ENCODE data around the gene APOE. TPM values are rescaled to one million over a fixed set of nuclear protein-coding genes. Genes with fewer than 3 reads are reported as not detected.
A peak's percentile ranks its signal among the peaks of the same experiment; 100 is the strongest.

APOE gene
- total and polyA plus RNA-seq, 9 of the 15 experiments (the other 6 are each of a cell fraction or from before 2014, with no cell fraction given), result 0.14 to 180 (median 58.1) TPM; not detected in 1

DNA sequence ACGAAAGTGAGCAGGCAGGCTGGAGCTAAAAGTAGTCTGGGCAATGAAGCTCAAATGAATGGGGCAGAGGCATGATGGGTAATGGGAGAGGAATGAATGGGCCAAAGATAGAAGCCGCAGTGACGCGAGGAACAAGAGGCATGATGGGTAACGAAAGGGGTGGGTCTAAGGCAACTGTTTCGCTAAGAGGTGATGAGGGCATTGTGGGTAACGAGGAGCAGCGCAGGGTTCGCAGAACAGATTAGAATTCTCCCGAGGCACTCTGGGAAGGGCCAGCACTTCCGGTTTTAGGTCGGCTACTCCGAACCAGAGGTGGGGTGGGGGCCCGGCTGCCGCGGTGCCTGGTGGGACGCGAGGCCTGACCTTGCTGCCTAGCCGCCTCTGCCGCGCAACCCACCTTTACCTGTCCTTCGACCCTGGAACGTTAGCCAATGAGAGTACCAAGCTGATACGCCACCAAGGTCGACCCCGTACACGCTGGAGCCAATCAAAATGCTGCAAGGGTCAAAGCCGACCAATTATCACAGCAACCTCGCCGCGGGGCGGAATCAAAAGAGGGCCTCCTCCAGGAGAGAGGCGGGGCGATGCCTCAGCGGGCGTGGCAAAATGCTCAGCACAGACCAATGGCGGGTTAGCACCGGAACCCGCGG lies 15.1 kb upstream of the APOE start:
- Histone ChIP-seq H3K27me3 (ENCODE audit: control insufficient read depth in 2 of 2, insufficient read depth in 2 of 2, low read length in 2 of 2) (no peaks in the 10 kb centered on the region), H3K27ac (ENCODE audit: extremely low read depth, low read depth, low read length) (peak overlapping the region; percentile 96), H3K79me2 (ENCODE audit: control insufficient read depth, insufficient read depth, low read length) (peaks cover 43% of the 10 kb centered on the region), H3K36me3 (ENCODE audit: control insufficient read depth, insufficient read depth, low read length) (peaks cover 52% of the 10 kb centered on the region), H3K9me3 (replicated peaks; ENCODE audit: control insufficient read depth, insufficient read depth, low read depth, low read length) (no peaks in the 10 kb centered on the region; the same call in 1 of the 2 replicates), H4K20me1 (replicated peaks; ENCODE audit: control insufficient read depth, insufficient read depth, low read length) (peaks cover 6% of the 10 kb centered on the region; the same call in 1 of the 2 replicates), H3K9ac (ENCODE audit: insufficient read depth in 1 of 2, low read depth in 2 of 2, low read length in 2 of 2) (peak overlapping the region; percentile 81 to 88; a peak in 3 of 4 replicates), H3K4me3 (peak overlapping the region; percentile 46), H3K4me2 (ENCODE audit: insufficient read depth, low read length) (peak overlapping the region; percentile 94), H3K9me1 (ENCODE audit: control insufficient read depth, insufficient read depth, low read length) (no peaks in the 10 kb centered on the region), H2AFZ (ENCODE audit: low read depth, low read length) (peak overlapping the region; percentile 88), H3K4me1 (replicated peaks in 1 of 2; ENCODE audit: control insufficient read depth in 2 of 2, insufficient read depth in 2 of 2, low read length in 2 of 2) (peaks cover 17 to 33% of the 10 kb centered on the region in 2 experiments)
- no TSS peak for BruUV-seq (replicated peaks)
- DNase-seq (ENCODE audit: extremely low read depth in 1 of 4, low spot score in 3 of 4) (peak; percentile 93 to 100 (median 96)), ATAC-seq (peak; percentile 93), FAIRE-seq (peak; percentile 100)
- intact Hi-C loops (cut with micrococcal nuclease) (loop anchor here (2.0 kb wide), 2 partner anchors 24 to 46 kb away; partner anchors contain the start of gene APOC1), in situ Hi-C loops (cut with MboI) (loop anchor here (10.0 kb wide), 1 partner anchor 164 kb away; no protein-coding TSS in a partner anchor)
- under 1% methylated on average over 39 of the region's 40 CpGs for WGBS (ENCODE audit: insufficient coverage, low coverage, missing lambda C conversion rate)
- ChIA-PET CTCF (ENCODE audit: low intra/inter-chr PET ratio) (no interaction called here), POLR2A (interaction anchor here (0.5 to 1.8 kb wide), 21 partner anchors 9 to 549 kb away, joined by 3 to 9 read pairs (median 4); partner anchors contain the start of genes APOE and NECTIN2)
- no peak for TF ChIP-seq ZNF764 (CRISPR knock-in tag; IDR thresholded peaks at IDR 0.05; ENCODE audit: low read depth)
- 0 out of 2 replicates have a peak, but pooled peaks have one; percentile 44 for TF ChIP-seq ZNF444 (CRISPR knock-in tag; IDR thresholded peaks at IDR 0.05)
- 0 out of 2 replicates have a peak, but pooled peaks have one; percentile 77 for TF ChIP-seq ERF (CRISPR knock-in tag; IDR thresholded peaks at IDR 0.05)
- TF ChIP-seq BHLHE40 (IDR thresholded peaks at IDR 0.05; ENCODE audit: low read length), result no peak
- TF ChIP-seq, protein P1, sequence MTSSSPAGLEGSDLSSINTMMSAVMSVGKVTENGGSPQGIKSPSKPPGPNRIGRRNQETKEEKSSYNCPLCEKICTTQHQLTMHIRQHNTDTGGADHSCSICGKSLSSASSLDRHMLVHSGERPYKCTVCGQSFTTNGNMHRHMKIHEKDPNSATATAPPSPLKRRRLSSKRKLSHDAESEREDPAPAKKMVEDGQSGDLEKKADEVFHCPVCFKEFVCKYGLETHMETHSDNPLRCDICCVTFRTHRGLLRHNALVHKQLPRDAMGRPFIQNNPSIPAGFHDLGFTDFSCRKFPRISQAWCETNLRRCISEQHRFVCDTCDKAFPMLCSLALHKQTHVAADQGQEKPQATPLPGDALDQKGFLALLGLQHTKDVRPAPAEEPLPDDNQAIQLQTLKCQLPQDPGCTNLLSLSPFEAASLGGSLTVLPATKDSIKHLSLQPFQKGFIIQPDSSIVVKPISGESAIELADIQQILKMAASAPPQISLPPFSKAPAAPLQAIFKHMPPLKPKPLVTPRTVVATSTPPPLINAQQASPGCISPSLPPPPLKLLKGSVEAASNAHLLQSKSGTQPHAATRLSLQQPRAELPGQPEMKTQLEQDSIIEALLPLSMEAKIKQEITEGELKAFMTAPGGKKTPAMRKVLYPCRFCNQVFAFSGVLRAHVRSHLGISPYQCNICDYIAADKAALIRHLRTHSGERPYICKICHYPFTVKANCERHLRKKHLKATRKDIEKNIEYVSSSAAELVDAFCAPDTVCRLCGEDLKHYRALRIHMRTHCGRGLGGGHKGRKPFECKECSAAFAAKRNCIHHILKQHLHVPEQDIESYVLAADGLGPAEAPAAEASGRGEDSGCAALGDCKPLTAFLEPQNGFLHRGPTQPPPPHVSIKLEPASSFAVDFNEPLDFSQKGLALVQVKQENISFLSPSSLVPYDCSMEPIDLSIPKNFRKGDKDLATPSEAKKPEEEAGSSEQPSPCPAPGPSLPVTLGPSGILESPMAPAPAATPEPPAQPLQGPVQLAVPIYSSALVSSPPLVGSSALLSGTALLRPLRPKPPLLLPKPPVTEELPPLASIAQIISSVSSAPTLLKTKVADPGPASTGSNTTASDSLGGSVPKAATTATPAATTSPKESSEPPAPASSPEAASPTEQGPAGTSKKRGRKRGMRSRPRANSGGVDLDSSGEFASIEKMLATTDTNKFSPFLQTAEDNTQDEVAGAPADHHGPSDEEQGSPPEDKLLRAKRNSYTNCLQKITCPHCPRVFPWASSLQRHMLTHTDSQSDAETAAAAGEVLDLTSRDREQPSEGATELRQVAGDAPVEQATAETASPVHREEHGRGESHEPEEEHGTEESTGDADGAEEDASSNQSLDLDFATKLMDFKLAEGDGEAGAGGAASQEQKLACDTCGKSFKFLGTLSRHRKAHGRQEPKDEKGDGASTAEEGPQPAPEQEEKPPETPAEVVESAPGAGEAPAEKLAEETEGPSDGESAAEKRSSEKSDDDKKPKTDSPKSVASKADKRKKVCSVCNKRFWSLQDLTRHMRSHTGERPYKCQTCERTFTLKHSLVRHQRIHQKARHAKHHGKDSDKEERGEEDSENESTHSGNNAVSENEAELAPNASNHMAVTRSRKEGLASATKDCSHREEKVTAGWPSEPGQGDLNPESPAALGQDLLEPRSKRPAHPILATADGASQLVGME (CRISPR knock-in tag; IDR thresholded peaks at IDR 0.05), result 0 out of 2 replicates have a peak, but pooled peaks have one; percentile 52
- TF ChIP-seq, protein P2, sequence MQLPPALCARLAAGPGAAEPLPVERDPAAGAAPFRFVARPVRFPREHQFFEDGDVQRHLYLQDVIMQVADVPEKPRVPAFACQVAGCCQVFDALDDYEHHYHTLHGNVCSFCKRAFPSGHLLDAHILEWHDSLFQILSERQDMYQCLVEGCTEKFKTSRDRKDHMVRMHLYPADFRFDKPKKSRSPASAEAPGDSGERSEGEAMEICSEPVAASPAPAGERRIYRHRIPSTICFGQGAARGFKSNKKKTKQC (CRISPR knock-in tag; IDR thresholded peaks at IDR 0.05), result no peak
- no peak for TF ChIP-seq CEBPG (CRISPR knock-in tag; IDR thresholded peaks at IDR 0.05)
- no peak; a peak in 1 of 4 replicates for TF ChIP-seq CEBPG (tag; conservative IDR thresholded peaks at IDR 0.05 in 1 of 2, IDR thresholded peaks at IDR 0.05 in 1 of 2)
- TF ChIP-seq, protein P3, sequence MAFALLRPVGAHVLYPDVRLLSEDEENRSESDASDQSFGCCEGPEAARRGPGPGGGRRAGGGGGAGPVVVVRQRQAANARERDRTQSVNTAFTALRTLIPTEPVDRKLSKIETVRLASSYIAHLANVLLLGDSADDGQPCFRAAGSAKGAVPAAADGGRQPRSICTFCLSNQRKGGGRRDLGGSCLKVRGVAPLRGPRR (CRISPR knock-in tag; IDR thresholded peaks at IDR 0.05), result no peak
- peak; percentile 35; the same call in 1 of the 2 replicates for TF ChIP-seq XRCC5 (IDR thresholded peaks at IDR 0.05; ENCODE audit: low read depth, low read length)
- TF ChIP-seq, protein P4, sequence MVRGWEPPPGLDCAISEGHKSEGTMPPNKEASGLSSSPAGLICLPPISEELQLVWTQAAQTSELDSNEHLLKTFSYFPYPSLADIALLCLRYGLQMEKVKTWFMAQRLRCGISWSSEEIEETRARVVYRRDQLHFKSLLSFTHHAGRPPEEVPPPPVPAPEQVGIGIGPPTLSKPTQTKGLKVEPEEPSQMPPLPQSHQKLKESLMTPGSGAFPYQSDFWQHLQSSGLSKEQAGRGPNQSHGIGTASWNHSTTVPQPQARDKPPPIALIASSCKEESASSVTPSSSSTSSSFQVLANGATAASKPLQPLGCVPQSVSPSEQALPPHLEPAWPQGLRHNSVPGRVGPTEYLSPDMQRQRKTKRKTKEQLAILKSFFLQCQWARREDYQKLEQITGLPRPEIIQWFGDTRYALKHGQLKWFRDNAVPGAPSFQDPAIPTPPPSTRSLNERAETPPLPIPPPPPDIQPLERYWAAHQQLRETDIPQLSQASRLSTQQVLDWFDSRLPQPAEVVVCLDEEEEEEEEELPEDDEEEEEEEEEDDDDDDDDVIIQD (CRISPR knock-in tag; IDR thresholded peaks at IDR 0.05), result no peak
